Posterior vena cava (tissue), 2 donors: ENCODE measurements around the gene LRWD1. TPM values are rescaled to one million over a fixed set of nuclear protein-coding genes. Genes with fewer than 3 reads are reported as not detected.
"Not testable (repeated sequence)": the region's sequence is repeated elsewhere in the genome, so short reads cannot be mapped to it uniquely, and the experiment has no call there.

ENCODE experiments used
- DNase-seq: peaks from one replicate; pipeline ENCODE4 v3.0.0-alpha.2; 2020; ENCODE audit warnings: low spot score
- intact Hi-C, 2 donors: fragments of 100-400 bp; cut with DNase I; formaldehyde crosslinking; loops; one replicate each; pipeline versions ENCODE4 v1.14.1 to v1.14.2; 2022 to 2023
- total RNA-seq, 2 donors: library from RNA; stranded (reverse); fragmentation: NEBNext Ultra II Directional; extraction: Animal tissue kit (Norgen Biotek cat#: 25700); gene quantifications; one replicate each; pipeline ENCODE4 v1.2.1, GENCODE V29; 2021
- donor health status: DM: yes; HTN: yes; CAD: no.
- donor health status: DM: yes; HTN: yes; CAD: no.

LRWD1 gene
- total RNA-seq, 2 donors from 2014 or later = 6.6 to 9.2 TPM

DNA sequence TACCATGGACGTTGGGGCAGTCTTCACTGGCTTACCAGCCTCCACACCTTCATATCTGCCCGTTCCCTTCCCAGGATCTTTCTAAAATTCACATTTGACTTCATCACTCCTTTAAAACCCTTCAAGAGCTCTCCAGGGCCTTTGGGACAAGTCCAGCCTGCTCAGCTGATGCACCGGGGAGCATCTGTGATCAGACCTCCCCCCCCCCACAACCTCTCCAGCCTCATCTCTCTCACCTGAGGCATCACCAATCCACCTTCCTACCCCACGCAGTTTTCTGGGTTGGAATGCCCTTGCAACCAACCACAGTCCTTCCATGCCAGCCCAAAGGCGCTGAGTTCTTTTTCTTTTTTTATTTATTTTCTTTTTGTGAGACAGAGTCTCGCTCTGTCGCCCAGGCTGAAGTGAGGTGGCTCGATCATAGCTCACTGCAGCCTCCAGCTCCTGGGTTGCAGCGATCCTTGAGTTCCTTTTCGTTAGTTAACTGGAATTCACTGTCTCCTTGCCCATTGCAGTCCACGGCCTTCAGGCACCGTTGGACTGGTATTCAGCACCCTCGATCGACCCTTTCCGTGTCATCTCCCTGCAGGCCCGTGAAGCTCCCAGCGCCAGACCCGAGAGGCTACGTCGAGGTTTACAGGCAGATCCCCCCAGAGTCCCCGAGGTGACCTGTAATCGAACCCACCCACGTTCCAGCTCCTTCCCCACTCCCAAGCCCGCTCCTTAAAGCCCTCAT is 775 bp upstream of the LRWD1 start:
- no peak for DNase-seq
- intact Hi-C loops = no loop called here

- no peak for DNase-seq
- intact Hi-C loops = no loop called here
Measured at GRCh38 chr7:102466097-102466496, 1.3 kb downstream of the LRWD1 start.

GRCh38 chr7:102467581-102468477 is 3.0 kb downstream of the LRWD1 start:
- no peak for DNase-seq
- intact Hi-C loops = no loop called here

DNA sequence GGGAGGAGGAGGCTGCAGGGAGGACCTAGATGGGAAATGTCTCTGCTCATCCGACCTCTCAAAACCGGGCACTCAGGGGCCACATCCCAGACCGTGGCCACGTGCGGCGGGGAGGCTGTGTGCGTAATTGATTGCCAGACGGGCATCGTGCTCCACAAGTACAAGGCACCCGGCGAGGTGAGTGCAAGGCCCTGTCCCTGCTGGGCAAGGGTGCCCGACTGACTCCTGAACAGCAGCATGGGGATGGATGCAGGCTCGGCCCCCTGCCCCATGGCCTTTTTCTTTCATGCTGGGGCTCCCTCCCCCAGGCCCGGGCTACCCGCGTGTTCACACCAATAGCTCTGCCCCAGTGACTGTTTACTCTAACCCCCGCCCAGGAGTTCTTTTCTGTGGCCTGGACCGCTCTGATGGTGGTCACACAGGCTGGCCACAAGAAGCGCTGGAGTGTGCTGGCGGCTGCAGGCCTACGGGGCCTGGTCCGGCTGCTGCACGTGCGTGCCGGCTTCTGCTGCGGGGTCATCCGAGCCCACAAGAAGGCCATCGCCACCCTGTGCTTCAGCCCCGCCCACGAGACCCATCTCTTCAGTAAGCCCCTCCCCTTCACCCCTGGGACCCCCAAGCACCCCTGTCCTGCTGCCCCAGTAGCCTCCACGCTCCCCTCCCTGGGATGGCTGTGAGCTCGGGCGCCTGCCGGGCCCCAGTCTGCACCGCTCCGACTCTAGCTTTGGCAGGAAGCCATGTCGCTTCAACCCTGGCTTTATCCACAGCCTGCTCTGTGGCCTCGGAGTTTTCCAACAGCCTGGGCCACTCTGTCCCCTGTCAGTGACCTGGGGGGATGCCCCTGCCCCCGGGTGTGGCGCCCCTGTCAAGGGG is 3.9 kb downstream of the LRWD1 start:
- intact Hi-C loops = no loop called here
- no peak for DNase-seq

DNA sequence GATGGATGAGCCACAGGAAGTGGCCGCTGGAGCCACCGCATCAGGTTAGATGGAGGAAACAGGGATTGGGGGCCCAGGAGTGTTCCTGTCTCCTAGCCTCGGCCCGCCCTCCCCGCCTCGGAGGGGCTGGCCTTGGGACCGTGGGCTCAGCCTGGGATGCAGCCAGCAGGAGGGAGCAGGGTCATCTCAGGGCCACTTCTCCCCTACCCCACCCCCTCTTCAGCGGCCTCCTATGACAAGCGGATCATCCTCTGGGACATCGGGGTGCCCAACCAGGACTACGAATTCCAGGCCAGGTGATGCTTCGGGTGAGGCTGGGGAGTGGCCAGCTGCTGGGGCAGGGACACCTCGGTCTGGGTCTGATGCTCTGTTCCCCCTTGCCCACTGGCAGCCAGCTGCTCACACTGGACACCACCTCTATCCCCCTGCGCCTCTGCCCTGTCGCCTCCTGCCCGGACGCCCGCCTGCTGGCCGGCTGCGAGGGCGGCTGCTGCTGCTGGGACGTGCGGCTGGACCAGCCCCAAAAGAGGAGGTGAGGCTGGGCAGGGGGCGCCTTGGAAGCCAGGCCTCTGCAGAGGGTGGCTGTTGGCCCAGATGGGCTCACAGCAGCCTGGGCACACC is 4.7 kb downstream of the LRWD1 start:
- intact Hi-C loops = no loop called here
- DNase-seq = no peak

GRCh38 chr7:102469972-102470825 is 5.4 kb downstream of the LRWD1 start:
- no peak for DNase-seq
- intact Hi-C loops = no loop called here

DNA sequence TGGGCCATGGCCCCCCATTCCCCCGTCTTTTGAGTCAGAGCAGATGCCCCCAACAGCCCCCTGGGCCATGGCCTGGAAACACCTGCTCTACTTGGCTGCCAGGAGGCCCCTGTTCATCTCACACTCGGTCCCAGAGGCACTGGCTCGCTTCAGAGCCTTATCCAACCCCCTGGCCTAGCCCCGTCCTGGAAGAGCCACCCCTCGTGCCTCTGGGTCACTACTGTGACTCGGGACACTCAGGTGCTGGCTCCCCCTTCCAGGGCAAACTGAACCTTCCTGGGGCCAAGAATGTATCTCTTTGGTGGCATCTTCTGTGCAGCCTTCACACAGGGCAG is 7.0 kb downstream of the LRWD1 start:
- intact Hi-C loops = no loop called here
- DNase-seq = no peak

DNA sequence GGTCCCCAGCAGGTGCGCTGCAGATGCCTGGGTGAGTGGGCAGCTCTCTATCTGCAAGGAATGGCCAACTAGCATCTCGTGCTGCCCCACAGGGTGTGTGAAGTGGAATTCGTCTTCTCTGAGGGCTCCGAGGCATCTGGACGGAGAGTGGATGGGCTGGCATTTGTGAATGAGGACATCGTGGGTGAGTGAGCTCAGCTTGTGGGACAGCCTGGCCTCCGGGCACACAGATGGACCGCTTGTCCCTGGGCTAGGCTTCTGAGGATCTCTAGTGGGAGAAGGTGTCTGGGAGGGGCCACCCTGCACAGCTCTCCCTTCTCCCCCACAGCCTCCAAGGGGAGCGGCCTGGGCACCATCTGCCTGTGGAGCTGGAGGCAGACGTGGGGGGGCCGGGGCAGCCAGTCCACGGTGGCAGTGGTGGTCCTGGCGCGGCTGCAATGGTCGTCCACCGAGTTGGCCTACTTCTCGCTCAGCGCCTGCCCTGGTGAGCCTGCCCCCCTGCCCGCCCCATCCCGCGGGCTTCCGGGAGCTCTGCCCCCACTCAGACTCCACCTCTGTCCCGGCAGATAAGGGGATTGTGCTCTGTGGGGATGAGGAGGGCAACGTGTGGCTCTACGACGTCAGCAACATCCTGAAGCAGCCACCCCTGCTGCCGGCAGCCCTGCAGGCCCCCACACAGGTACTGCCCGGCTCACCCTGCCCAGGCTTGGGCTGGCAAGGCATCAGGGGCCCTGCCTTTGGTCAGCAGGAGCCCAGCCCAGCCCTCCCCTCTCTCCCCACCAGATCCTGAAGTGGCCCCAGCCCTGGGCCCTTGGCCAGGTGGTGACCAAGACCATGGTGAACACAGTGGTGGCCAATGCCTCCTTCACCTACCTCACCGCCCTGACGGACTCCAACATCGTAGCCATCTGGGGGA is 7.6 kb downstream of the LRWD1 start:
- DNase-seq = no peak
- intact Hi-C loops = no loop called here

- intact Hi-C loops = no loop called here
- peak; percentile 62 for DNase-seq
Measured at GRCh38 chr7:102473271-102473991, 8.6 kb downstream of the LRWD1 start.

- intact Hi-C loops = not testable (repeated sequence)
- peak; percentile 50 for DNase-seq
Measured at GRCh38 chr7:102474116-102474515, 9.3 kb downstream of the LRWD1 start.

- intact Hi-C loops, DNase-seq: not testable (repeated sequence)
Measured at GRCh38 chr7:102474736-102475435, 10.1 kb downstream of the LRWD1 start.

DNA sequence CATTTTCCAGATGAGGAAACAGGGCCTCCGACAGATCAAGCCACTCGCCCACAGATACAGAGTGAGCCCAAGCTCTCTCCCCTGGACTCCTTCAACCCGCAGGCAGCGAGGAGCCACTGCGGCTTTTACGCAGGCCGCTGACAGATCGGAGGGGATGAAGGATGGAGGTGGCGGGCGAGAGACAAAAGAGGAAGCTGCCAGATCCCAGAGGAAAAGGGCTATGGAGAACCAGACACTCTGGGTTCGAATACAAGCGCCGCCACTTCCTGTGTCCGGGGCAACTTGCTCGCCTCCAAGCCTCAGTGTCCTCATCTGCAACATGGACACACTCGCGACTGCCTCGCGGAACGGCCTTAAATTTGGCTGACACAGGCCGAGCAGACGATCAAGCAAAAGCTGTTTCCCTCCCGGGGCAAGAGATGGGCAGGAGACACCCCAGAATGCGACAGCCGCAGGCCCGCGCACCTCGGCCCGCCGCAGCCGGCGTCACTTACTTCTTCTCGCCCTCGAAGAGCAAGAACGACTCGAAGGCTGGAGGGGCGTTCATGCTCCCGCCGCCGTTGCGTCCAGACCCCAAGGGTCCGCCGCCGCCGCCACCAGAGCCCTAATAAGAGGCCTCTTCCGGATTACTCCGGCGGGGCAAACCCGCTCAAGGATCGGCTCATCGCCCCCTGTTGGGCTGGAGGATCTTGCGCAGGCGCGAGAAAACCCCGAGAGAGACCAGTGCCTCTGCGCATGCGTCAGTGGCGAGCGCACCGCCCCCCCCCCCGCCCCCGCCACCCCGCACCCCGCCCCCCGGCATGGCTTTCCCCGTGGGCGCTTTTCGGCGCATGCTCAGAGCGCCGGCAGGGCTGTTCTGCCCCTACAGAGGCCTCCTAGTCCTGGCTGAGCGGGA is 13.8 kb downstream of the LRWD1 start, which contains the start of gene POLR2J:
TSS of gene POLR2J (minus strand) at position 609 of the 895 bp plus-strand sequence. CDS start at position 547, 62 bp downstream.
- DNase-seq = peak; percentile 98
- intact Hi-C loops = not testable (repeated sequence)

- DNase-seq, intact Hi-C loops: not testable (repeated sequence)
Measured at GRCh38 chr7:102479209-102479584, 14.4 kb downstream of the LRWD1 start.

GRCh38 chr7:102479982-102480637 is 15.3 kb downstream of the LRWD1 start:
- intact Hi-C loops = not testable (repeated sequence)
- DNase-seq = peak; percentile 79

DNA sequence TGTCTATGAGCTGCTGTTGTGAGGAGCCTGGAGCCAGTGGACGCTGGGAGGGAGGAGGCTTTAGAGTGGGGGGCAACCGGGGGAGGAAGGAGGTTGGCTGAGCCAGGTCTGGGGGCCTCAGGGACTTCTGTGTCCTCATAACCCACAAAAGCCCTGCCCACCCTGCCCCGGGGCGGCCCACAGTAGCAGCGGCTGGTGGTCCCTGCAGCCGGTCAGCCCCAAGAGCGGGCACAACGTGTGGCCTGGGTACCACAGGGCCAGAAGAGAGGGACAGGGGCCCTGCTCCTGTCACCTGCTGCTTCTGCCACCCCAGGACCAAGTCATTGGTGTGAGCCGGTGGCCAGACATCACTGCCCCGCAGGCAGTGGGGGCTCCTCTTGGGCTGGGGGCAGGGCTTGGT is 17.2 kb downstream of the LRWD1 start:
- DNase-seq = peak; percentile 52
- intact Hi-C loops = not testable (repeated sequence)
